ENCODE data around the gene DLX2.

Gene DLX2

GRCh38 chr2:172094294-172095145, 8.2 kb downstream of the DLX2 start:
- DNase-seq (ENCODE audit: low read depth in 2 of 2), result no peak

GRCh38 chr2:172093416-172094293, 9.0 kb downstream of the DLX2 start:
- no peak for DNase-seq (ENCODE audit: low read depth in 2 of 2)

GRCh38 chr2:172092716-172093415, 9.8 kb downstream of the DLX2 start:
- no peak for DNase-seq (ENCODE audit: low read depth in 2 of 2)

GRCh38 chr2:172091761-172092566, 10.7 kb downstream of the DLX2 start:
- DNase-seq (ENCODE audit: low read depth in 2 of 2), result no peak

- no peak for DNase-seq (ENCODE audit: low read depth in 2 of 2)
These were observed 11.6 kb downstream of the DLX2 start for GRCh38 chr2:172091000-172091641.

- DNase-seq (ENCODE audit: low read depth in 2 of 2), result no peak
These were observed 12.4 kb downstream of the DLX2 start for GRCh38 chr2:172090044-172090961.

- DNase-seq (ENCODE audit: low read depth in 2 of 2), result no peak
These were observed 13.1 kb downstream of the DLX2 start for GRCh38 chr2:172089633-172090032.

- no peak for DNase-seq (ENCODE audit: low read depth in 2 of 2)
These were observed 13.6 kb downstream of the DLX2 start for GRCh38 chr2:172089005-172089504.

- DNase-seq (ENCODE audit: low read depth in 2 of 2), result no peak
These were observed 14.3 kb downstream of the DLX2 start for GRCh38 chr2:172088245-172089004.

GRCh38 chr2:172087780-172088244, 14.9 kb downstream of the DLX2 start:
- no peak for DNase-seq (ENCODE audit: low read depth in 2 of 2)

GRCh38 chr2:172087207-172087779, 15.4 kb downstream of the DLX2 start:
- DNase-seq (ENCODE audit: low read depth in 2 of 2), result no peak

- no peak for DNase-seq (ENCODE audit: low read depth in 2 of 2)
These were observed 16.2 kb downstream of the DLX2 start for GRCh38 chr2:172086241-172087206.

- no peak for DNase-seq (ENCODE audit: low read depth in 2 of 2)
These were observed 17.1 kb downstream of the DLX2 start, which contains the start of gene DLX1 for GRCh38 chr2:172085460-172086159. Gene DLX1 (plus strand): TSS chr2:172085507. CDS start chr2:172085678, 171 bp downstream.

GRCh38 chr2:172084645-172085459, 17.8 kb downstream of the DLX2 start:
- DNase-seq (ENCODE audit: low read depth in 2 of 2), result no peak

GRCh38 chr2:172084395-172084644, 18.4 kb downstream of the DLX2 start:
- no peak for DNase-seq (ENCODE audit: low read depth in 2 of 2)

All from stimulated activated CD8-positive, alpha-beta memory T cell treated with anti-CD3 and anti-CD28 coated beads, Interleukin-15, amount 100 ng/mL, for 4 hours (primary cell).